ENCODE measurements around the gene HMCN1.

The HMCN1 gene

GRCh38 chr1:185939142-185939541 lies 205.0 kb downstream of the HMCN1 start:
- H3K4me3 ChIP-seq (ENCODE audit: insufficient read depth, low read depth, low read length), result no peak overlapping the region
- H3K9me3 ChIP-seq (ENCODE audit: control insufficient read depth, low read length), result no peaks in the 10 kb centered on the region
- no peaks in the 10 kb centered on the region for H3K4me1 ChIP-seq (ENCODE audit: control insufficient read depth, insufficient read depth, low read length)
- no peaks in the 10 kb centered on the region for H3K36me3 ChIP-seq (ENCODE audit: control insufficient read depth, insufficient read depth, low read length)
- WGBS, 2 experiments, result 60 to 64% methylated on average over 3 of the region's 3 CpGs
- H3K27ac ChIP-seq (ENCODE audit: insufficient read depth, low read depth, low read length, poor library complexity, severe bottlenecking), result no peak overlapping the region
- H3K27me3 ChIP-seq (ENCODE audit: control insufficient read depth, insufficient read depth, low read length, poor library complexity, severe bottlenecking), result no peaks in the 10 kb centered on the region

DNA sequence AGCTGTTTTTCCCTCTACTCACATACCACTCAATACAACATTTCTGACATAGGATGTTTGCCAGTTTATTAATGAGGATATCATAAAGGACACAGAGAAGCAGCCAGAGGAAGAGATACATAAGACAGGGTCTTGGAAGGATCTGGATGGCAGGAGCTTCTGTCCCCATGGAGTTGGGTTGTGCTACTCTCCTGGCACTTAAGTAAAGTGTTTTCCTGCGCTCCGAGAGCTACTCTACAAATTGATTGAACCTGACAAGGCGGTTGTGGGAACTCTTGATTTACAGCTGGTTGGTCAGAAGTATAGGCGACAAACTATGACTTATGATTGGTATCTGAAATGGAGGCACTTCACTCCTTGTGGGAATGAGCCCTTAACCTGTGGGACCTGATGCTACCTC lies 208.8 kb downstream of the HMCN1 start:
- H3K4me3 ChIP-seq (ENCODE audit: insufficient read depth, low read depth, low read length), result no peak overlapping the region
- H3K4me1 ChIP-seq (ENCODE audit: control insufficient read depth, insufficient read depth, low read length), result no peaks in the 10 kb centered on the region
- H3K9me3 ChIP-seq (ENCODE audit: control insufficient read depth, low read length), result no peaks in the 10 kb centered on the region
- H3K27ac ChIP-seq (ENCODE audit: insufficient read depth, low read depth, low read length, poor library complexity, severe bottlenecking), result no peak overlapping the region
- H3K27me3 ChIP-seq (ENCODE audit: control insufficient read depth, insufficient read depth, low read length, poor library complexity, severe bottlenecking), result no peaks in the 10 kb centered on the region
- WGBS, 2 experiments, result 93 to 96% methylated on average over 4 of the region's 4 CpGs
- no peaks in the 10 kb centered on the region for H3K36me3 ChIP-seq (ENCODE audit: control insufficient read depth, insufficient read depth, low read length)

DNA sequence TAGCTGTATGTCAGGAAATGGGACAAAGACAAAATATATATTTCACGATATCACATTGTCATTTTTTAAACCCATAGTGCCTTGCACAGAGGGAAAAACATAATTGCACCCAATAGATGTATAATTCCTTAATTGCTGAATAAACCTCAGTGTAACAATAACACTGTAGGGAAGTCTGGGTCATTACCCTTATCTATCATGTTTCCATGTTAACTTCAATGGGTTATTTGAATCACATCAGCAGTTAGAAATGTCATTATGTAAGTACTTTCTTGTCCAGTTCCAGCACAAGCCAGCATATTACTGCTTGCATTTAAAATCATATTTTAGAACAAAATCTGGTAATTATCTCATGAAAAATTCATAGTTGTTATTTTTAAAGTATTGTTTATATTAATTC lies 222.7 kb downstream of the HMCN1 start:
- 91 to 100% methylated on average over 1 of the region's 1 CpG for WGBS, 2 experiments
- H3K4me1 ChIP-seq (ENCODE audit: control insufficient read depth, insufficient read depth, low read length), result no peaks in the 10 kb centered on the region
- H3K36me3 ChIP-seq (ENCODE audit: control insufficient read depth, insufficient read depth, low read length), result no peaks in the 10 kb centered on the region
- H3K27me3 ChIP-seq (ENCODE audit: control insufficient read depth, insufficient read depth, low read length, poor library complexity, severe bottlenecking), result no peaks in the 10 kb centered on the region
- no peak overlapping the region for H3K27ac ChIP-seq (ENCODE audit: insufficient read depth, low read depth, low read length, poor library complexity, severe bottlenecking)
- H3K4me3 ChIP-seq (ENCODE audit: insufficient read depth, low read depth, low read length), result no peak overlapping the region
- no peaks in the 10 kb centered on the region for H3K9me3 ChIP-seq (ENCODE audit: control insufficient read depth, low read length)

GRCh38 chr1:185957441-185958363 lies 223.5 kb downstream of the HMCN1 start:
- H3K4me1 ChIP-seq (ENCODE audit: control insufficient read depth, insufficient read depth, low read length), result no peaks in the 10 kb centered on the region
- H3K9me3 ChIP-seq (ENCODE audit: control insufficient read depth, low read length), result no peaks in the 10 kb centered on the region
- no peak overlapping the region for H3K4me3 ChIP-seq (ENCODE audit: insufficient read depth, low read depth, low read length)
- H3K36me3 ChIP-seq (ENCODE audit: control insufficient read depth, insufficient read depth, low read length), result no peaks in the 10 kb centered on the region
- no peak overlapping the region for H3K27ac ChIP-seq (ENCODE audit: insufficient read depth, low read depth, low read length, poor library complexity, severe bottlenecking)
- 88 to 97% methylated on average over 2 of the region's 3 CpGs for WGBS, 2 experiments
- no peaks in the 10 kb centered on the region for H3K27me3 ChIP-seq (ENCODE audit: control insufficient read depth, insufficient read depth, low read length, poor library complexity, severe bottlenecking)

GRCh38 chr1:185960422-185961321 lies 226.5 kb downstream of the HMCN1 start:
- Histone ChIP-seq H3K27ac (ENCODE audit: insufficient read depth, low read depth, low read length, poor library complexity, severe bottlenecking) (no peak overlapping the region), H3K36me3 (ENCODE audit: control insufficient read depth, insufficient read depth, low read length) (no peaks in the 10 kb centered on the region), H3K27me3 (ENCODE audit: control insufficient read depth, insufficient read depth, low read length, poor library complexity, severe bottlenecking) (no peaks in the 10 kb centered on the region), H3K9me3 (ENCODE audit: control insufficient read depth, low read length) (no peaks in the 10 kb centered on the region), H3K4me3 (ENCODE audit: insufficient read depth, low read depth, low read length) (no peak overlapping the region), H3K4me1 (ENCODE audit: control insufficient read depth, insufficient read depth, low read length) (peaks cover 3% of the 10 kb centered on the region)
- 92 to 96% methylated on average over 5 of the region's 5 CpGs for WGBS, 2 experiments

GRCh38 chr1:185961664-185962063 lies 227.5 kb downstream of the HMCN1 start:
- Histone ChIP-seq H3K4me3 (ENCODE audit: insufficient read depth, low read depth, low read length) (no peak overlapping the region), H3K36me3 (ENCODE audit: control insufficient read depth, insufficient read depth, low read length) (no peaks in the 10 kb centered on the region), H3K9me3 (ENCODE audit: control insufficient read depth, low read length) (no peaks in the 10 kb centered on the region), H3K27ac (ENCODE audit: insufficient read depth, low read depth, low read length, poor library complexity, severe bottlenecking) (no peak overlapping the region), H3K4me1 (ENCODE audit: control insufficient read depth, insufficient read depth, low read length) (peaks cover 3% of the 10 kb centered on the region), H3K27me3 (ENCODE audit: control insufficient read depth, insufficient read depth, low read length, poor library complexity, severe bottlenecking) (no peaks in the 10 kb centered on the region)
- WGBS, 2 experiments, result 100% methylated on average over 1 of the region's 2 CpGs

DNA sequence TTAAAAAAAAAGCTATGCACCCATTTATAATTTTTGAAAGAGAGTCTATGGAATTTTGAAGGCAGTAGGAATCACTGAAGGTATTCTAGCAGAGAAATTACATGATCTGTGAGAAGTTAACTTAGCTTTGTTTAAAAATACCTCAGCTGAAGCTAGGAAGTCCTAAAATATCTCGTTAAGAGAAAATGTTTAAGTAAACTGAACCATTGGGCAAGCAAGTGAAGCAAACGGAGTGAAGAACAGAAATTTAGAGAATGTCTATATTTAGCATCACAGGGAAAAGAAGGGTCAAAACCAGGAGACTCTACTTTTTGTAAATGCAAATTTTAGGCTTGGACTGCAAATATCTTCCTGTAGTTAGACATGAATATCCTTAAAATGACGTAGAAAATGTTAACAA lies 230.8 kb downstream of the HMCN1 start:
- H3K27me3 ChIP-seq (ENCODE audit: control insufficient read depth, insufficient read depth, low read length, poor library complexity, severe bottlenecking), result no peaks in the 10 kb centered on the region
- WGBS, 2 experiments, result 79 to 84% methylated on average over 3 of the region's 3 CpGs
- no peak overlapping the region for H3K4me3 ChIP-seq (ENCODE audit: insufficient read depth, low read depth, low read length)
- H3K36me3 ChIP-seq (ENCODE audit: control insufficient read depth, insufficient read depth, low read length), result no peaks in the 10 kb centered on the region
- H3K9me3 ChIP-seq (ENCODE audit: control insufficient read depth, low read length), result no peaks in the 10 kb centered on the region
- peaks cover 3% of the 10 kb centered on the region for H3K4me1 ChIP-seq (ENCODE audit: control insufficient read depth, insufficient read depth, low read length)
- H3K27ac ChIP-seq (ENCODE audit: insufficient read depth, low read depth, low read length, poor library complexity, severe bottlenecking), result no peak overlapping the region

DNA sequence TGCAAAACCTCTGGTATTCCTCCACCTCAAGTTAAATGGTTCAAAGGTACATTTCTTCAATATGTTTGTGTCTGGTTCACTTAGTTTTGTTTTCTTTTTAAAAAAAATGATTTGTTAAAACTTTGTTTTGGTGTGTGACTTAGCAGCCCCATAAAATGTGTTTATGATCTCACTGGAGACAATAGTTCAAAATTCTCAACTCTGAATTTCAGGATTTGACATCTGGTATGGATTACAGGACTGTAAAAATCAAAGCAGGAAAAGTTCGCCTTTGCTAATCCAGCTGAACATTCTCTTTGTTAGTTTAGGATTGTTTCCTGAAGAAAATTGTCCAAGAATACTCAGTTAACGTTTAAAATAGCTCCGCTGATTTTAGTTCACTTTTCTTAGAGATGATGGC lies 231.7 kb downstream of the HMCN1 start:
- H3K27ac ChIP-seq (ENCODE audit: insufficient read depth, low read depth, low read length, poor library complexity, severe bottlenecking), result no peak overlapping the region
- 87 to 99% methylated on average over 1 to 2 of the region's 3 CpGs for WGBS, 2 experiments

DNA sequence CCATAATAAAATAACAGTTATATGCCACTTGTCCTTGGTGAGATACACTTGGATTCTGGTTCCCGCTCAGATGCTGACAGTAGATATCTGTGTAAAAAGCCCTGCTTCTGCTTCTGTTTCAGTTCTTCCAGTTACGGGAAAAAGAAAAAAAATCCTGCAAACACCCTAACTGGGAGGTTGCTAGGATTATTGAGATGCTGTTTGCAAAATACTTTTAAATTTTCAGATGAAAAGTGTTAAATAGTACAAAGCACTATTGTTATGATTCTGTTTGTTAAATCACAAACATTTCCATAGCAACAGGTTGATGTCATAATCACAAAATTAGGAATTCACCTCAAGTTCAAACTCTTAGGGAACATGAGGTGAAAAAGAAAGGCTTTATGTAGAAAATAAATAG lies 232.3 kb downstream of the HMCN1 start:
- H3K4me1 ChIP-seq (ENCODE audit: control insufficient read depth, insufficient read depth, low read length), result peaks cover 3% of the 10 kb centered on the region
- H3K9me3 ChIP-seq (ENCODE audit: control insufficient read depth, low read length), result no peaks in the 10 kb centered on the region
- 84 to 92% methylated on average over 2 of the region's 2 CpGs for WGBS, 2 experiments
- H3K27ac ChIP-seq (ENCODE audit: insufficient read depth, low read depth, low read length, poor library complexity, severe bottlenecking), result no peak overlapping the region
- no peaks in the 10 kb centered on the region for H3K36me3 ChIP-seq (ENCODE audit: control insufficient read depth, insufficient read depth, low read length)
- no peaks in the 10 kb centered on the region for H3K27me3 ChIP-seq (ENCODE audit: control insufficient read depth, insufficient read depth, low read length, poor library complexity, severe bottlenecking)
- no peak overlapping the region for H3K4me3 ChIP-seq (ENCODE audit: insufficient read depth, low read depth, low read length)

More for the DNA sequence above, 231.7 kb downstream of the HMCN1 start:
- Histone ChIP-seq H3K9me3 (ENCODE audit: control insufficient read depth, low read length) (no peaks in the 10 kb centered on the region), H3K27me3 (ENCODE audit: control insufficient read depth, insufficient read depth, low read length, poor library complexity, severe bottlenecking) (no peaks in the 10 kb centered on the region), H3K36me3 (ENCODE audit: control insufficient read depth, insufficient read depth, low read length) (no peaks in the 10 kb centered on the region), H3K4me3 (ENCODE audit: insufficient read depth, low read depth, low read length) (no peak overlapping the region), H3K4me1 (ENCODE audit: control insufficient read depth, insufficient read depth, low read length) (peaks cover 3% of the 10 kb centered on the region)

GRCh38 chr1:185969028-185969427 lies 234.8 kb downstream of the HMCN1 start:
- H3K36me3 ChIP-seq (ENCODE audit: control insufficient read depth, insufficient read depth, low read length), result no peaks in the 10 kb centered on the region
- no peaks in the 10 kb centered on the region for H3K9me3 ChIP-seq (ENCODE audit: control insufficient read depth, low read length)
- H3K27ac ChIP-seq (ENCODE audit: insufficient read depth, low read depth, low read length, poor library complexity, severe bottlenecking), result no peak overlapping the region
- H3K4me3 ChIP-seq (ENCODE audit: insufficient read depth, low read depth, low read length), result no peak overlapping the region
- peaks cover 3% of the 10 kb centered on the region for H3K4me1 ChIP-seq (ENCODE audit: control insufficient read depth, insufficient read depth, low read length)
- WGBS, 2 experiments, result 97% methylated on average over 4 of the region's 4 CpGs
- H3K27me3 ChIP-seq (ENCODE audit: control insufficient read depth, insufficient read depth, low read length, poor library complexity, severe bottlenecking), result no peaks in the 10 kb centered on the region
